Uterus (tissue), 2 donors: ENCODE data around the gene ARMS2.

Experiments used
- POLR2A ChIP-seq, 2 donors: fragments of 450-650 bp; IDR thresholded peaks; one replicate each; pipeline ENCODE4 v1.6.1; 2016; ENCODE audit warnings: antibody characterized with exemption in 2 of 2, mild to moderate bottlenecking in 1 of 2, moderate library complexity in 1 of 2
- TF ChIP-seq, protein P1 (sequence below), 4 experiments: fragments of 200-600 bp in 2 of 4; fragments of 450-650 bp in 2 of 4; sonication (generic) in 2 of 4; IDR thresholded peaks; one replicate each; pipeline ENCODE4 v1.5.1; 2016 to 2019; ENCODE audit warnings: antibody characterized with exemption in 4 of 4, mild to moderate bottlenecking in 2 of 4, moderate library complexity in 1 of 4

DNA sequence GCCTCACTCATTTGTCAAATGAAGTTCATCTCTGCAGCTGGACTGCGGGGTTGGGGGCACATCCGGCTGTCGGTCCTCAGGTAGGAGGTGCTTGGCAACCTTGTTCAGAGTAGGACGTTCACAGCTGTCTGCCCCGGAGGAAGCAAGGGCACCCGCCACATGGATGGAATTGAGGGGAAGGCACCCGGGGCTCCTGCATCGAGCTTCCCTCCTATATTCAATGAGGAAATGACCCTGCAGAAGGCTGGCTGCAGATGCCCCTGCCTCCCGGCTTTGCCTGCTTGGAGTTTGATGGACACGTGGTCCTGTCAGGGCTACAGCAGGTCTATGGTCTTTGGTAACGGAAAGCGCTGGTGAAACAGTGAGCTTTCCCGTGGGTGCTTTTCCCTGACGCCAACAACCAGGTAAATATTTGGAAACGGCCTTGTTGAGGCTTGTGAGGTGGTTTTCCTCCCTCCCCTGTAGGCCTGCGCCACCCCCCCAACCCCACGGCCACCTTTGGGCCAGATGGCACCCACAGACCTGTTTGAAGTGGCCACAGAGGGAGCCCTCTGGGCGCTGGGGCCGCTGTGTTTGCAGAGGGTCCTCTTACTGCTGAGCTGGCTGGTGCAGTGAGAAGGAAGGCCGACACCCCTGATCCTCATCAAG lies 39.8 kb downstream of the ARMS2 start:
- TF ChIP-seq, protein P1, sequence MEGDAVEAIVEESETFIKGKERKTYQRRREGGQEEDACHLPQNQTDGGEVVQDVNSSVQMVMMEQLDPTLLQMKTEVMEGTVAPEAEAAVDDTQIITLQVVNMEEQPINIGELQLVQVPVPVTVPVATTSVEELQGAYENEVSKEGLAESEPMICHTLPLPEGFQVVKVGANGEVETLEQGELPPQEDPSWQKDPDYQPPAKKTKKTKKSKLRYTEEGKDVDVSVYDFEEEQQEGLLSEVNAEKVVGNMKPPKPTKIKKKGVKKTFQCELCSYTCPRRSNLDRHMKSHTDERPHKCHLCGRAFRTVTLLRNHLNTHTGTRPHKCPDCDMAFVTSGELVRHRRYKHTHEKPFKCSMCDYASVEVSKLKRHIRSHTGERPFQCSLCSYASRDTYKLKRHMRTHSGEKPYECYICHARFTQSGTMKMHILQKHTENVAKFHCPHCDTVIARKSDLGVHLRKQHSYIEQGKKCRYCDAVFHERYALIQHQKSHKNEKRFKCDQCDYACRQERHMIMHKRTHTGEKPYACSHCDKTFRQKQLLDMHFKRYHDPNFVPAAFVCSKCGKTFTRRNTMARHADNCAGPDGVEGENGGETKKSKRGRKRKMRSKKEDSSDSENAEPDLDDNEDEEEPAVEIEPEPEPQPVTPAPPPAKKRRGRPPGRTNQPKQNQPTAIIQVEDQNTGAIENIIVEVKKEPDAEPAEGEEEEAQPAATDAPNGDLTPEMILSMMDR (IDR thresholded peaks at IDR 0.05), result no peak
- TF ChIP-seq POLR2A (IDR thresholded peaks at IDR 0.05), result no peak
